RWPE2 (cell line): ENCODE data around the gene STARD8.

ENCODE experiments used
- ATAC-seq: fragments of 200-7000 bp; cut with Tn5 transposase; 3 replicates; pipeline ENCODE4 v1.9.1; 2021; ENCODE audit warnings: low read depth
- DNase-seq: peaks from one replicate; pipeline ENCODE4 v3.0.0-alpha.2; 2020; ENCODE audit warnings: low spot score
- H3K27ac ChIP-seq: fragments of 450-650 bp; 2 replicates; pipeline ENCODE4 v1.5.1; 2017; ENCODE audit warnings: mild to moderate bottlenecking; ENCODE audit not compliant: poor library complexity, severe bottlenecking
- H3K27me3 ChIP-seq: fragments of 250-450 bp; sonication (Bioruptor Pico); 2 replicates; pipeline ENCODE4 v1.5.1; 2021; ENCODE audit warnings: mild to moderate bottlenecking, moderate library complexity; ENCODE audit not compliant: insufficient read depth, poor library complexity, severe bottlenecking
- H3K36me3 ChIP-seq: fragments of 250-450 bp; sonication (Bioruptor Pico); 2 replicates; pipeline ENCODE4 v1.5.1; 2020; ENCODE audit warnings: low read depth, mild to moderate bottlenecking, moderate library complexity
- H3K4me1 ChIP-seq: fragments of 250-450 bp; sonication (Bioruptor Pico); 2 replicates; pipeline ENCODE4 v1.5.1; 2021; ENCODE audit warnings: mild to moderate bottlenecking, moderate library complexity; ENCODE audit not compliant: insufficient read depth, poor library complexity, severe bottlenecking
- H3K4me3 ChIP-seq: fragments of 250-450 bp; sonication (Bioruptor Pico); 2 replicates; pipeline ENCODE4 v1.5.1; 2021; ENCODE audit warnings: mild to moderate bottlenecking, moderate library complexity; ENCODE audit not compliant: severe bottlenecking
- H3K9me3 ChIP-seq: fragments of 250-450 bp; sonication (Bioruptor Pico); 2 replicates; pipeline ENCODE4 v1.5.1; 2021; ENCODE audit warnings: mild to moderate bottlenecking, moderate library complexity; ENCODE audit not compliant: severe bottlenecking
- TF ChIP-seq, protein P1 (sequence below): fragments of 450-650 bp; IDR thresholded peaks from one replicate; pipeline ENCODE4 v1.5.1; 2017; ENCODE audit warnings: mild to moderate bottlenecking, moderate library complexity; ENCODE audit not compliant: poor library complexity, severe bottlenecking

STARD8 gene

DNA sequence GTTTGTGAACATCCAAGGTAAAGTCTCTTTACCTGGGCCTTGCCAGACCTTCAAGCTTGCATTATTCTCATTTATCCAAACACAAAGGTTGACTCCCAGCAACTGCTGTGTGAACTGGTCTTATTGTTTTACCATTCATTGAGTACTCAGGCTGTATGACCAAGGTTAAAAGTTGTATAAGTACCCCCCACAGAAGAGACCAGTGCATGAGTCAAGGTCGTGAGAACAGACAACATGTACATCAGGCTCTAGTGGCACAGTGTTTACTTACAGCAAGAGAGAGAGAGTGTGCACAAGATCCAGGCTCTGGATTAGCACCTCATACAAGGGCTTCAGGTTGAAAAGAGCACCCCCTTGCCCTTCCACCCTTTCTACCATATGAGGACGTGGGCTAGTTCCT, 103.9 kb downstream of the STARD8 start:
- Histone ChIP-seq H3K36me3 (no peaks in the 10 kb centered on the region), H3K27ac (no peak overlapping the region), H3K4me1 (no peaks in the 10 kb centered on the region), H3K27me3 (no peaks in the 10 kb centered on the region), H3K4me3 (no peak overlapping the region), H3K9me3 (no peaks in the 10 kb centered on the region)
- ATAC-seq (no peak), DNase-seq (no peak)
- TF ChIP-seq, protein P1, sequence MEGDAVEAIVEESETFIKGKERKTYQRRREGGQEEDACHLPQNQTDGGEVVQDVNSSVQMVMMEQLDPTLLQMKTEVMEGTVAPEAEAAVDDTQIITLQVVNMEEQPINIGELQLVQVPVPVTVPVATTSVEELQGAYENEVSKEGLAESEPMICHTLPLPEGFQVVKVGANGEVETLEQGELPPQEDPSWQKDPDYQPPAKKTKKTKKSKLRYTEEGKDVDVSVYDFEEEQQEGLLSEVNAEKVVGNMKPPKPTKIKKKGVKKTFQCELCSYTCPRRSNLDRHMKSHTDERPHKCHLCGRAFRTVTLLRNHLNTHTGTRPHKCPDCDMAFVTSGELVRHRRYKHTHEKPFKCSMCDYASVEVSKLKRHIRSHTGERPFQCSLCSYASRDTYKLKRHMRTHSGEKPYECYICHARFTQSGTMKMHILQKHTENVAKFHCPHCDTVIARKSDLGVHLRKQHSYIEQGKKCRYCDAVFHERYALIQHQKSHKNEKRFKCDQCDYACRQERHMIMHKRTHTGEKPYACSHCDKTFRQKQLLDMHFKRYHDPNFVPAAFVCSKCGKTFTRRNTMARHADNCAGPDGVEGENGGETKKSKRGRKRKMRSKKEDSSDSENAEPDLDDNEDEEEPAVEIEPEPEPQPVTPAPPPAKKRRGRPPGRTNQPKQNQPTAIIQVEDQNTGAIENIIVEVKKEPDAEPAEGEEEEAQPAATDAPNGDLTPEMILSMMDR = no peak

DNA sequence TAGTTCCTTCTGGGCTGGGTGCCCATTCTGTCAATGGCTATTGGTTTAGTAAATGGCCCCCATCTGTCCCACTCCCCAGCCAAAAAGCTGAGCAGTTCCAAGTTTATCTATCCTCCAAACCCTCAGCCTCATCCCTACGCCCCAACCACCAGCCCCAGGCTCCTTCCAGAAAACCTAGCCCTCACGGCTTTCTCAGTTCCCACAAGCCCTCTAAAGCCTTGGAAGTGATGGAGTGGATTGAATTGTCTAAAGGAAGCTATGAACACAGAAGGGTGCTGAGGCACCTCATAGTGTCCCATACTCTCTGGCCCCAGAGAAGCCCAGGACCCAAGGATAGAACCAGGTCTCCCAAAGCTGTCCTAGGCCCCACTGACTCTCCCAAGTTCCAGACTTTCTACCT, 105.8 kb downstream of the STARD8 start:
- TF ChIP-seq, protein P1 = no peak
- Histone ChIP-seq H3K27ac (no peak overlapping the region), H3K36me3 (no peaks in the 10 kb centered on the region), H3K4me3 (no peak overlapping the region), H3K4me1 (no peaks in the 10 kb centered on the region), H3K27me3 (no peaks in the 10 kb centered on the region), H3K9me3 (no peaks in the 10 kb centered on the region)
- no peak for DNase-seq
- ATAC-seq = no peak

DNA sequence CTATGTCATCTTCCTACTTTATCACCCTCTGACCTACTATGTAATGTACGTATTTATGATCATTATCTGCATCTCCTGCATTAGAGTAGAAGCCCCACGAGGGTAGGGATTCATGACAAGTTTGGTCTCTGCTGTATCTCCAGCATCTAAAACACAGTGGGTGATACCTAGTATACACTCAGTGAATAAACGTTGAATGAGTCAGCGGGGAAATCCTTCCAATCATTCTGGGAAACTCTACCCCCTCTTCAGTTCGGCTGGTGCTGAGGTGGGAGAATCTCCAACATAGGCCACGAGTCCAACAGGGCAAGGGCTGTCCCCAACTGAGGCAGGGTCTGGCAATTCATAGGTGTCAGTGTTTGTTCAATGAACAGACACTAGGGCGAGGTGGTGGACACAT, 106.9 kb downstream of the STARD8 start:
- H3K4me1 ChIP-seq = no peaks in the 10 kb centered on the region
- TF ChIP-seq, protein P1 = no peak
- H3K27me3 ChIP-seq = no peaks in the 10 kb centered on the region

DNA sequence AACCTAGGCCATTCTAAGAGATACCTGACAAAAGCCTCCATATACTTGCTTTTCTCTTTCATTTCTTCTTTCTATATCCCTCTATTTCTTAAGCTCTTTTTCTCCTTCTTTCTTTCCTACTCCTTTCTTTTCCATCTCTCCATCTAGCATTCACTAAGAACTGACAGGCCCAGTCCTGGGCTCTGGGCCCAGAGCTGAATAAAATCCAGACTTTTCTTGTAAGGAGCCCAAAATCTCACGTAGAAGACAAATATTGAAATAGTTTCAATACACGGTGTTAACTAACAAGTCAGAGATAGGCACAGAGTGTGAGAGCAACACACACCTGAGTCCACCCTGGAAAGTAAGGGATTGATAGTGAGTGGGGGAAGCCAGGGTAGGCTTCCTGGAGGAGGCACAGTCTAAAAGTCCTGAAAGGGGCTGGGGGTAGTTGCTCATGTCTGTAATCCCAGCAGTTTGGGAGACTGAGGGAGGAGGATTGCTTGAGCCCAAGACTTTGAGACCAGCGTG, 108.2 kb downstream of the STARD8 start:
- DNase-seq (no peak), ATAC-seq (no peak)
- no peaks in the 10 kb centered on the region for H3K4me1 ChIP-seq
- no peaks in the 10 kb centered on the region for H3K9me3 ChIP-seq
- no peaks in the 10 kb centered on the region for H3K36me3 ChIP-seq
- H3K27ac ChIP-seq = no peak overlapping the region
- H3K4me3 ChIP-seq = no peak overlapping the region
- TF ChIP-seq, protein P1 = no peak
- no peaks in the 10 kb centered on the region for H3K27me3 ChIP-seq

More for the DNA sequence above, 106.9 kb downstream of the STARD8 start:
- Histone ChIP-seq H3K27ac (no peak overlapping the region), H3K9me3 (no peaks in the 10 kb centered on the region), H3K36me3 (no peaks in the 10 kb centered on the region), H3K4me3 (no peak overlapping the region)
- DNase-seq (no peak), ATAC-seq (no peak)

DNA sequence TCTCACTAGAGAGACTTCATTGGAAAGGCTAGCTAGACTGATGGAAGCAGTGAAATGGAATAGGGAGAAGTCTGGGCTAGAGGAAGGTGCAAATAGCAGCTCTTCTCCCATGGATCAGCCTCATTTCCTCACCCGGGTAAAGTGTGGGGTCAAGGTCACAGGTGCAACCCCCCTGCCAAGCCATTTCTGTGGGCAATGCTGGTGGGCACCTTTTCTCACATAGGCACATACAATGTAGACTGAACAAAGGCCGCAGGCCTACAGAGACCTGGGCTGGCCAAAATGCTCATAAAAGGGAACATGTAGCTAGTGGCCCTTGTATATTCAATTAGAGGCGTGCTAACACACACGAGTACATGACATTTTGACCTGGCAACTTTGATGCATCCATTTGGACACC, 109.9 kb downstream of the STARD8 start:
- DNase-seq (no peak), ATAC-seq (no peak)
- H3K27me3 ChIP-seq = no peaks in the 10 kb centered on the region
- TF ChIP-seq, protein P1 = no peak
- H3K27ac ChIP-seq = no peak overlapping the region
- H3K4me3 ChIP-seq = no peak overlapping the region
- H3K36me3 ChIP-seq = no peaks in the 10 kb centered on the region
- no peaks in the 10 kb centered on the region for H3K9me3 ChIP-seq
- no peaks in the 10 kb centered on the region for H3K4me1 ChIP-seq
